SU-DHL-6 (cell line): Measurements from ENCODE around the gene CDK11B.

Experiments
- CTCF ChIP-seq: fragments of 200-600 bp; sonication (generic); IDR thresholded peaks from one replicate; pipeline ENCODE4 v1.5.1; 2017; ENCODE audit warnings: antibody characterized with exemption, mild to moderate bottlenecking, low read length, moderate library complexity; ENCODE audit not compliant: insufficient read depth, poor library complexity, severe bottlenecking
- EZH2phosphoT487 ChIP-seq: fragments of 200-600 bp; sonication (generic), shearing (Covaris generic); conservative IDR thresholded peaks from 2 replicates; pipeline ENCODE4 v1.6.1; 2018; ENCODE audit warnings: mild to moderate bottlenecking, antibody characterized with exemption, low read length, moderate library complexity, mixed read lengths

- TF ChIP-seq CTCF: peak; percentile 26
- no peak for TF ChIP-seq EZH2phosphoT487
These were observed 7.0 kb upstream of the CDK11B start for GRCh38 chr1:1665815-1666251.
